GM19397 (cell line): ENCODE data around the gene COL23A1.
"Not testable (repeated sequence)": the region's sequence is repeated elsewhere in the genome, so short reads cannot be mapped to it uniquely, and the experiment has no call there.

ENCODE experiments used
- ATAC-seq: cut with Tn5 transposase; IDR thresholded peaks from one replicate; pipeline ENCODE4 v1.9.1; 2021; ENCODE audit warnings: mild to moderate bottlenecking, moderate library complexity; ENCODE audit not compliant: unreplicated experiment

COL23A1 gene

GRCh38 chr5:178317727-178318126 is 272.5 kb downstream of the COL23A1 start:
- ATAC-seq = not testable (repeated sequence)

- no peak for ATAC-seq
Observed at GRCh38 chr5:178314961-178315820, 275.0 kb downstream of the COL23A1 start.

- ATAC-seq = no peak
Observed at GRCh38 chr5:178314061-178314660, 276.0 kb downstream of the COL23A1 start.

GRCh38 chr5:178313316-178313715 is 276.9 kb downstream of the COL23A1 start:
- ATAC-seq = no peak

- ATAC-seq = no peak
Observed at GRCh38 chr5:178312880-178313282, 277.3 kb downstream of the COL23A1 start.

GRCh38 chr5:178310130-178310865 is 279.9 kb downstream of the COL23A1 start:
- ATAC-seq = no peak

- no peak for ATAC-seq
Observed at GRCh38 chr5:178309271-178310013, 280.8 kb downstream of the COL23A1 start.

- no peak for ATAC-seq
Observed at GRCh38 chr5:178308541-178309092, 281.6 kb downstream of the COL23A1 start.

GRCh38 chr5:178307267-178308045 is 282.7 kb downstream of the COL23A1 start:
- no peak for ATAC-seq

- ATAC-seq = no peak
Observed at GRCh38 chr5:178306430-178307225, 283.6 kb downstream of the COL23A1 start.

- no peak for ATAC-seq
Observed at GRCh38 chr5:178305801-178306200, 284.4 kb downstream of the COL23A1 start.

- ATAC-seq = no peak
Observed at GRCh38 chr5:178304761-178305645, 285.2 kb downstream of the COL23A1 start.

GRCh38 chr5:178304016-178304415 is 286.2 kb downstream of the COL23A1 start:
- no peak for ATAC-seq

GRCh38 chr5:178302321-178302720 is 287.9 kb downstream of the COL23A1 start:
- not testable (repeated sequence) for ATAC-seq

GRCh38 chr5:178301641-178302040 is 288.6 kb downstream of the COL23A1 start:
- no peak for ATAC-seq

GRCh38 chr5:178298283-178298807 is 291.8 kb downstream of the COL23A1 start:
- ATAC-seq = no peak

GRCh38 chr5:178297751-178298150 is 292.4 kb downstream of the COL23A1 start:
- no peak for ATAC-seq

GRCh38 chr5:178296066-178296465 is 294.1 kb downstream of the COL23A1 start:
- no peak for ATAC-seq
